ENCODE measurements around the gene GPATCH1.

The GPATCH1 gene

DNA sequence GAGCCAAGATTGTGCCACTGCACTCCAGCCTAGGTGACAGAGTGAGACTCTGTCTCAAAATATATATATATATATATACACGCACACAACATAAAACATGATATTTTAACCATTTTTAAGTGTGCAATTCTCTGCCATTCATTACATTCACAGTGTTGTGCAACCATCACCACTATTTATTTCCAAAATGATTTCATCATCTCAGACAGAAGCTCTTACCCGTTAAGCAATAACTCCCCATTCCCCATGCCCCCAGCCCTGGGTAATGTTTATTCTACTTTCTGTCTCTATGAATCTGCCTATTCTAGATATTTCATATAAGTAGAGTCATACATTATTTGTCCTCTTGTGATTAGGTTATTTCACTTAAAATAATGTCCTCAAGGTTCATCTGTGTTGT, 71.2 kb downstream of the GPATCH1 start:
- TF ChIP-seq TAF1 (IDR thresholded peaks at IDR 0.05; ENCODE audit: borderline replicate concordance, insufficient read depth, low read length) (no peak), POLR2AphosphoS5 (IDR thresholded peaks at IDR 0.05; ENCODE audit: low read depth, low read length) (no peak), FOXP2 (optimal IDR thresholded peaks at IDR 0.05; ENCODE audit: borderline replicate concordance, extremely low read depth, extremely low read length, insufficient read depth) (no peak), REST (IDR thresholded peaks at IDR 0.05; ENCODE audit: insufficient read depth in 1 of 2, low read depth in 2 of 2, low read length in 2 of 2) (no peak), SIN3A (IDR thresholded peaks at IDR 0.05; ENCODE audit: borderline replicate concordance, insufficient read depth, low read length) (no peak)

DNA sequence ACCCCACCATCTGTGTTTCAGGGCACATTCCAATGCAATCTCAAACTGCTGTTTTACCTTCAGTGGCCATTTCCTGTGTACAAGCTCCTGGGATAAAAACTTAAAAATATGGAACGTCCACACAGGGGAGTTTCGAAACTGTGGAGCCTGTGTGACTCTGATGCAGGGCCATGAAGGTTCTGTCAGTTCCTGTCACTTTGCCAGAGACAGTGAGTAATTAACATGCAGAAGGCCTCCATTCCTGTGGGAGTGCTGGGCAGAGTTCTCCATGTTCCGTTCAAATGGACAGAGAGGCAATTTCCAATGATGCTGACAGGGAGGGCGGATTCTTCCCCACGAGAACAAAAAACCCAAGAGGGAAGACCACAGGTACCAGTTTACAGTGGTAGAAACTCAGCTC, 75.4 kb downstream of the GPATCH1 start:
- TF ChIP-seq TAF1 (IDR thresholded peaks at IDR 0.05; ENCODE audit: borderline replicate concordance, insufficient read depth, low read length) (no peak), SIN3A (IDR thresholded peaks at IDR 0.05; ENCODE audit: borderline replicate concordance, insufficient read depth, low read length) (no peak), POLR2AphosphoS5 (IDR thresholded peaks at IDR 0.05; ENCODE audit: low read depth, low read length) (no peak), FOXP2 (optimal IDR thresholded peaks at IDR 0.05; ENCODE audit: borderline replicate concordance, extremely low read depth, extremely low read length, insufficient read depth) (no peak), REST (IDR thresholded peaks at IDR 0.05; ENCODE audit: insufficient read depth in 1 of 2, low read depth in 2 of 2, low read length in 2 of 2) (no peak)

GRCh38 chr19:33157906-33158305, 76.9 kb downstream of the GPATCH1 start:
- TF ChIP-seq TAF1 (IDR thresholded peaks at IDR 0.05; ENCODE audit: borderline replicate concordance, insufficient read depth, low read length) (no peak), FOXP2 (optimal IDR thresholded peaks at IDR 0.05; ENCODE audit: borderline replicate concordance, extremely low read depth, extremely low read length, insufficient read depth) (no peak), REST (IDR thresholded peaks at IDR 0.05; ENCODE audit: insufficient read depth in 1 of 2, low read depth in 2 of 2, low read length in 2 of 2) (no peak), POLR2AphosphoS5 (IDR thresholded peaks at IDR 0.05; ENCODE audit: low read depth, low read length) (no peak), SIN3A (IDR thresholded peaks at IDR 0.05; ENCODE audit: borderline replicate concordance, insufficient read depth, low read length) (no peak)

- TF ChIP-seq POLR2AphosphoS5 (IDR thresholded peaks at IDR 0.05; ENCODE audit: low read depth, low read length) (no peak), TAF1 (IDR thresholded peaks at IDR 0.05; ENCODE audit: borderline replicate concordance, insufficient read depth, low read length) (no peak), REST (IDR thresholded peaks at IDR 0.05; ENCODE audit: insufficient read depth in 1 of 2, low read depth in 2 of 2, low read length in 2 of 2) (no peak)
These were observed 77.4 kb downstream of the GPATCH1 start for GRCh38 chr19:33158365-33158764.

- TF ChIP-seq FOXP2 (optimal IDR thresholded peaks at IDR 0.05; ENCODE audit: borderline replicate concordance, extremely low read depth, extremely low read length, insufficient read depth) (no peak), REST (IDR thresholded peaks at IDR 0.05; ENCODE audit: insufficient read depth in 1 of 2, low read depth in 2 of 2, low read length in 2 of 2) (no peak), TAF1 (IDR thresholded peaks at IDR 0.05; ENCODE audit: borderline replicate concordance, insufficient read depth, low read length) (no peak)
These were observed 78.2 kb downstream of the GPATCH1 start for GRCh38 chr19:33159149-33159548.
